HG03354 (cell line): Measurements from ENCODE around the gene HOXA6.

Source experiments
- ATAC-seq: cut with Tn5 transposase; IDR thresholded peaks from one replicate; pipeline ENCODE4 v1.9.1; 2021; ENCODE audit warnings: mild to moderate bottlenecking; ENCODE audit not compliant: unreplicated experiment, poor library complexity, severe bottlenecking

Gene HOXA6

GRCh38 chr7:27113991-27114769 is 33.4 kb downstream of the HOXA6 start:
- no peak for ATAC-seq

GRCh38 chr7:27112955-27113949 is 34.3 kb downstream of the HOXA6 start:
- ATAC-seq, result no peak

GRCh38 chr7:27112361-27112760 is 35.2 kb downstream of the HOXA6 start:
- no peak for ATAC-seq

GRCh38 chr7:27111751-27112277 is 35.8 kb downstream of the HOXA6 start:
- no peak for ATAC-seq

- ATAC-seq, result no peak
Observed at GRCh38 chr7:27111042-27111750, 36.4 kb downstream of the HOXA6 start.

- ATAC-seq, result no peak
Observed at GRCh38 chr7:27110186-27111031, 37.2 kb downstream of the HOXA6 start.

GRCh38 chr7:27109466-27110185 is 37.9 kb downstream of the HOXA6 start:
- no peak for ATAC-seq

- no peak for ATAC-seq
Observed at GRCh38 chr7:27108390-27109127, 39.0 kb downstream of the HOXA6 start.

GRCh38 chr7:27107391-27108381 is 39.9 kb downstream of the HOXA6 start:
- ATAC-seq, result no peak

GRCh38 chr7:27106901-27107240 is 40.7 kb downstream of the HOXA6 start:
- no peak for ATAC-seq

GRCh38 chr7:27106181-27106900 is 41.2 kb downstream of the HOXA6 start:
- no peak for ATAC-seq

GRCh38 chr7:27105301-27106031 is 42.1 kb downstream of the HOXA6 start:
- no peak for ATAC-seq

- no peak for ATAC-seq
Observed at GRCh38 chr7:27104341-27105058, 43.1 kb downstream of the HOXA6 start.

- no peak for ATAC-seq
Observed at GRCh38 chr7:27103489-27104226, 43.9 kb downstream of the HOXA6 start.
